NB4 (cell line): ENCODE data around the gene CDV3.
"Not testable (repeated sequence)": the region's sequence is repeated elsewhere in the genome, so short reads cannot be mapped to it uniquely, and the experiment has no call there.

Experiments used
- DNase-seq: peaks from one replicate; pipeline ENCODE4 v3.0.0; 2010; ENCODE audit warnings: low read depth
- H3K4me3 ChIP-seq: one replicate; pipeline ENCODE4 v1.5.1; 2011; ENCODE audit warnings: mild to moderate bottlenecking, low read depth, low read length, moderate library complexity
- MYC ChIP-seq: IDR thresholded peaks from 2 replicates; pipeline ENCODE4 v1.6.1; 2011; ENCODE audit warnings: low read depth, low read length
- POLR2A ChIP-seq: IDR thresholded peaks from 2 replicates; pipeline ENCODE4 v1.6.1; 2011; ENCODE audit warnings: mild to moderate bottlenecking; ENCODE audit not compliant: insufficient read length; ENCODE audit errors: extremely low read depth
- TF ChIP-seq, protein P1 (sequence below): IDR thresholded peaks from one replicate; pipeline ENCODE4 v1.5.1; 2012; ENCODE audit warnings: low read depth, low read length
- TF ChIP-seq, protein P2 (sequence below): IDR thresholded peaks from 2 replicates; pipeline ENCODE4 v1.6.1; 2011; ENCODE audit warnings: low read depth, low read length

The CDV3 gene

DNA sequence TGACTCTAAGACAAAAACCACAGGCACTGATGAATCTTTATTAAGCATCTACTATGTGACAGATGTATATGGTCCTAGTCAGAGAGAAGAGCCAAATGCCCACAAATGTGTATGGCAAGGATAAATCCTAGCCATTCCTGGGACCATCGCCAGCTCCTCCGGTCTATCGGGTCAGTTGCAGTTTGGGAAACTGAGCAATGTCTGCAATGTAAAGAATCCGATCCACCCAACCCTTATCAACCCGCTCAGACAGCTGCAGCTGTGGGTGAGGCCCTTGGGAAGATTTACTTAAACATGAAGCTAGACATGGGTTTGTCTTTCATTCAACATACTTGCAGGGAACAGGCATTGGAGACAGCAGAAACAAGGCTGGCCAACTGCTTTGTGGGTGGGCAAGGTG, 40.5 kb upstream of the CDV3 start:
- TF ChIP-seq POLR2A (no peak), MYC (no peak)
- TF ChIP-seq, protein P1, sequence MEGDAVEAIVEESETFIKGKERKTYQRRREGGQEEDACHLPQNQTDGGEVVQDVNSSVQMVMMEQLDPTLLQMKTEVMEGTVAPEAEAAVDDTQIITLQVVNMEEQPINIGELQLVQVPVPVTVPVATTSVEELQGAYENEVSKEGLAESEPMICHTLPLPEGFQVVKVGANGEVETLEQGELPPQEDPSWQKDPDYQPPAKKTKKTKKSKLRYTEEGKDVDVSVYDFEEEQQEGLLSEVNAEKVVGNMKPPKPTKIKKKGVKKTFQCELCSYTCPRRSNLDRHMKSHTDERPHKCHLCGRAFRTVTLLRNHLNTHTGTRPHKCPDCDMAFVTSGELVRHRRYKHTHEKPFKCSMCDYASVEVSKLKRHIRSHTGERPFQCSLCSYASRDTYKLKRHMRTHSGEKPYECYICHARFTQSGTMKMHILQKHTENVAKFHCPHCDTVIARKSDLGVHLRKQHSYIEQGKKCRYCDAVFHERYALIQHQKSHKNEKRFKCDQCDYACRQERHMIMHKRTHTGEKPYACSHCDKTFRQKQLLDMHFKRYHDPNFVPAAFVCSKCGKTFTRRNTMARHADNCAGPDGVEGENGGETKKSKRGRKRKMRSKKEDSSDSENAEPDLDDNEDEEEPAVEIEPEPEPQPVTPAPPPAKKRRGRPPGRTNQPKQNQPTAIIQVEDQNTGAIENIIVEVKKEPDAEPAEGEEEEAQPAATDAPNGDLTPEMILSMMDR, result no peak
- TF ChIP-seq, protein P2, sequence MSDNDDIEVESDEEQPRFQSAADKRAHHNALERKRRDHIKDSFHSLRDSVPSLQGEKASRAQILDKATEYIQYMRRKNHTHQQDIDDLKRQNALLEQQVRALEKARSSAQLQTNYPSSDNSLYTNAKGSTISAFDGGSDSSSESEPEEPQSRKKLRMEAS, result no peak
- no peak for DNase-seq
- H3K4me3 ChIP-seq, result no peak overlapping the region

DNA sequence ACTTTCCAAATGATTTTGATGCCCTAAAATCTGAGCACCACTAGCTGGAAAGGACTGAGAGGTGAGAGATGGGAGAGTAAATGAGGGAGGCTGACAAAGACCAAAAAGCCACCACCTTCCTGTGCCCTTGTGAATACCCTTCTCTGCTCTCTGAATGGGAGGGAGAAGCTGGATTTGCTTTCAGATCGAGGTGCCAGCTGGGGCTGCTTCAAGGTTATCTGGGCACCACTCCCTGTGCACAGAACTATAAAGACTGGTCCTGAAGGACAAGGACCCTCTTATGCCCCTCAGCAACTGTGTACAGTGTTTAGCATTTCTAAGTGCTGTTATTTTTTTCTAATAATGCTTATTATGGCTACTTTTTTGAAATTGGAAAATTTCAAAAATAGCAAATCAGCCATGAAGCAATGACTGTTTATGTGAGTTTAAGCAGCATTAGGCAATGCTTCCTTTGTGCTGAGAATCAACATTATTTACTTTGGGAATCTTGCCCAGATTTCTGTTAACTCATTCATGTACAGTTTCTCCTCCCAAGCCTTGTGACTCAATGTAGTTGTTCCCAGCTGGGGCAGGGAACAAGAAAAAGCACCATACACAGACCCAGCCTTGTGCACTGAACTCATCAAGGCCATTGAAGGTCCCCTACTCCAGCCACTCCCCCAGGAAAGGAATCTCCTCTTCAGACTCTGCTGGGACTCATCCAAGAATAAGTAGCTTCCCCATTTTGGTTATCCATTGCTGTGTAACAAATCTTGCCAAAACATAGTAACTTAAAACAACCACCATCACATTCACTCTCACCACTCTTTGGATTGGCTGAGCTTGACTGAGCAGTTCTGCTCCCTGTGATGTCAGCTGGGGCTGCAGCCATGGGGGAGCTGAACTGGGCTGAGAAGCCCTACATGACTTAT, 37.3 kb upstream of the CDV3 start:
- TF ChIP-seq, protein P1, result no peak
- TF ChIP-seq POLR2A, result no peak
- TF ChIP-seq MYC, result no peak
- TF ChIP-seq, protein P2, result no peak
- DNase-seq, result no peak
- H3K4me3 ChIP-seq, result no peak overlapping the region

DNA sequence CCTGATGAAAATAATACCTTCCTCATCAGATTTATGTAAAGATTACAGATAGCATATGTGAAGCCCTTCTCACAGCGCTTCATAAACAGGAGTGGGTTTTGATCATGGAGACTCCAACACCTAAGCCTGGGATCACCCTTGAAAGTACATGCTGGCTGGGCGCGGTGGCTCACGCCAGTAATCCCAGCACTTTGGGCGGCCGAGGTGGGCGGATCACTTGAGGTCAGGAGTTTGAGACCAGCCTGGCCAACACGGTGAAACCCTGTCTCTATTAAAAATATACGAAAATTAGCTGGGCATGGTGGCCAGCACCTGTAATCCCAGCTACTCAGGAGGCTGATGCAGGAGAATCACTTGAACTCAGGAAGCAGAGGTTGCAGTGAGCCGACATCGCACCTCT, 36.4 kb upstream of the CDV3 start:
- not testable (repeated sequence) for H3K4me3 ChIP-seq, DNase-seq

DNA sequence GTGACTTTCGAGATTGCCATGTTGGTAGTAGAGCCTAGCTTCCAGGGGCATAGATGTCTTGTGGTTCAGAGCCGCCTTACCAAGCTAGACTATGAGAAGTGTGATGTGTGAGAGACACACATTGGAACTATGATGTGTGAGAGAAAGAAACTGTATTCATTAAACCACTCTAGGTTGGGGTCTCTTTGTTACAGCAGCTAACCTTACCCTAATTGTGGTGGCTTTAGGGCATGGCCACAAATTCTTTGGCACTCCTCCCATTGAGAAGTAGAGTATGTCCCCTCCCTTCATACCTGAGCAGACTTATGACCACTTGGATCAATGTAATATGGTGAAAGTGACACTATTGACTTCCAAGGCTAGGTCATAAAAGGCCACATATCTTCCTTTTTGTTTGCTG, 35.3 kb upstream of the CDV3 start:
- TF ChIP-seq, protein P2, result no peak
- TF ChIP-seq MYC (no peak), POLR2A (no peak)
- TF ChIP-seq, protein P1, result no peak
- DNase-seq, result no peak

DNA sequence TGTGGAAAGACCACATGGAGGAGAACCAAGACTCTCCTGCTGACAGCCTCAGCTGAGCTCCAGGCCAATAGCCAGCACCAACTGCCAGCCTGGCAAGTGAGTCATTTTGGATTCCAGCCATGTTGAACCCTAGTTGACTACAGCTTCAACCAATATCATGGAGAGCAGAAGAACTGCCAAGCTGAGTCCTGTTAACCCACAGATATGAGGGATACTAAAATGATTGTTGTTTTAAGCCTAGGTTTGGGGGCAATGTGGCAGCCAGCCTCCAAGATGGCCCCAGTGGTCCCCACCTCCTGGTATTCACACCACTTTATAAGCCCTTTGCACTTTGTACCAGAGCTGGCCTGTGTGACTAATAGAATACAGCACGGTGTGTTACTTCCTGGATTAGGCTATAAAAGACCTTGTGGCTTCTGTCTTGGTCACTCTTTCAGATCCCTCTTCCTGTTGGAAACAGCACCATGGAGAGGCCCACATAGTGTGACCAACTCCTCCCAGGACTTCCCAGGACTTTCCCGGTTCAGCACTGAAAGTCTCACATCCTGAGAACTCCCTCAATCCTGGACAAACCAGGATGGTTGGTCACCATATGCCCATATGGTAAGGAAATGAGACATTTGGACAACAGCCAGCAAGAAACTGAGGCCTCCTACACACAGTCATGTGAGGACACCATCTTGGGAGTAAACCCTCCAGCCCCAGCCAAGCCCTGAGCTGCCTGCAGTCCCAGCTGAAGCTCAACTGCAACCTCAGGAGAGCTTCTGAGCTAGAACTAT, 32.4 kb upstream of the CDV3 start:
- peak; percentile 71 for DNase-seq
- no peak for TF ChIP-seq POLR2A
- TF ChIP-seq, protein P2, result no peak
- TF ChIP-seq MYC, result no peak
- TF ChIP-seq, protein P1, result no peak
- no peak overlapping the region for H3K4me3 ChIP-seq

More for the DNA sequence above, 35.3 kb upstream of the CDV3 start:
- no peak overlapping the region for H3K4me3 ChIP-seq

DNA sequence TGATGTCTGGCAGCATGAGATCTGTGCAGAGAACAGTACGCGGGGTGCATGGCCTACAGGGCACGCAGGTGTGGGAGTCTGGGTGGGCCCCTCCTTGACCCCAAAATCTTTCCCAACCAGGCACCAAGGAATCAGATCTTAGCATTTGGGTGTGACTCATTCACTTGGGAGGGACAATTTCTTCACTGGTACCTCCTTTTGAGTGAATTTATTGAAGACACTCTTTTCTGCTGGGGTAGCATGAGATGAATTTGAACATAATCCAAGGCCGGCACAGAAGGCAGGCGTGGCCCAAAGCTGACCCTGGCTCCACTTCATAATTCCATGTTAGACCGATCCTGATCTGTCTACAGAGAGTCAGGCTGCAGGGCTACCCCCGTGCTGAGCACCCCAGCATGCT, 30.6 kb upstream of the CDV3 start:
- TF ChIP-seq MYC (no peak), POLR2A (no peak)
- TF ChIP-seq, protein P2, result no peak
- TF ChIP-seq, protein P1, result no peak
- peak; percentile 14 for DNase-seq
- no peak overlapping the region for H3K4me3 ChIP-seq

DNA sequence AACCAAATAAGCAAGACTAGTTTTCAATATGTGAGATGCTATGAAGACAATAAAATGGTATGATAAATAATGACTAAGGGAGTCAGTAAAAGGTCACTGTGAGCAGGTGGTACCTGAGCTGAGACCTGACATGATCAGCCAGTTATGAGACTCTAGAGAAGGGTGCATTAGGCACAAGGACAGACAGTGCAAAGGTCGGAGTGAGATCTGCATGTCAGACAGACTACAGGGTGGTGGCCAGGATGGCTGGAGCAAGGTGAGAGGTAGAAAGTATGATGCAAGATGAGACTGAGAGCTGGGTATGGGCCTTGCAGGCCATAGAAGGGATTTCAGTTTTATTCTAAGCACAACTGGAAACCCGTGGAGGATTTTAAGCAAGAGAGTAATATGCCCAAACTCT, 28.5 kb upstream of the CDV3 start:
- DNase-seq, H3K4me3 ChIP-seq: not testable (repeated sequence)
